DND-41 (cell line): Measurements from ENCODE around the gene PARM1.

Experiments used
- ATAC-seq: fragments of 200-7000 bp; cut with Tn5 transposase; 3 replicates; pipeline ENCODE4 v1.9.1; 2021; ENCODE audit warnings: low read depth; ENCODE audit not compliant: insufficient read depth
- DNase-seq: peaks from one replicate; pipeline ENCODE4 v3.0.0-alpha.2; 2020
- H2AFZ ChIP-seq: 2 replicates; pipeline ENCODE4 v1.6.0; 2012; ENCODE audit warnings: low read depth, low read length
- H3K27ac ChIP-seq: 2 replicates; pipeline ENCODE4 v1.5.1; 2012; ENCODE audit warnings: low read length, inconsistent platforms
- H3K27me3 ChIP-seq: fragments of 200-600 bp; sonication (generic); 2 replicates; pipeline ENCODE4 v1.6.0; 2012; ENCODE audit warnings: low read length, mild to moderate bottlenecking, inconsistent platforms; ENCODE audit not compliant: insufficient read depth, poor library complexity
- H3K36me3 ChIP-seq: 2 replicates; pipeline ENCODE4 v1.5.1; 2012; ENCODE audit warnings: low read length, inconsistent platforms; ENCODE audit not compliant: insufficient read depth
- H3K4me1 ChIP-seq: 2 replicates; pipeline ENCODE4 v1.5.1; 2012; ENCODE audit warnings: mild to moderate bottlenecking, low read length; ENCODE audit not compliant: insufficient read depth
- H3K4me2 ChIP-seq: 2 replicates; pipeline ENCODE4 v1.6.0; 2012; ENCODE audit warnings: mild to moderate bottlenecking, moderate library complexity, low read length, inconsistent platforms; ENCODE audit not compliant: insufficient read depth
- H3K4me3 ChIP-seq, 2 experiments: fragments of 200-600 bp in 1 of 2; shearing (Covaris generic) in 1 of 2; 2 replicates each; pipeline ENCODE4 v1.5.1; 2012 to 2016; ENCODE audit warnings: inconsistent platforms in 2 of 2, low read length in 2 of 2, mild to moderate bottlenecking in 2 of 2, low read depth in 1 of 2, moderate library complexity in 1 of 2
- H3K79me2 ChIP-seq: 2 replicates; pipeline ENCODE4 v1.6.0; 2012; ENCODE audit warnings: low read length, inconsistent platforms; ENCODE audit not compliant: insufficient read depth
- H3K9ac ChIP-seq: 2 replicates; pipeline ENCODE4 v1.6.0; 2012; ENCODE audit warnings: low read depth, mild to moderate bottlenecking, inconsistent platforms, low read length, moderate library complexity
- H3K9me3 ChIP-seq: 2 replicates; pipeline ENCODE4 v1.5.1; 2012; ENCODE audit warnings: low read length, moderate library complexity, mild to moderate bottlenecking, inconsistent platforms; ENCODE audit not compliant: insufficient read depth, severe bottlenecking
- H4K20me1 ChIP-seq: 2 replicates; pipeline ENCODE4 v1.6.0; 2012; ENCODE audit warnings: low read length; ENCODE audit not compliant: insufficient read depth
- EZH2 ChIP-seq: IDR thresholded peaks from 3 replicates; pipeline ENCODE4 v1.6.1; 2012; ENCODE audit warnings: borderline replicate concordance, low read depth, mild to moderate bottlenecking, moderate library complexity, low read length, inconsistent platforms; ENCODE audit not compliant: severe bottlenecking
- TF ChIP-seq, protein P1 (sequence below): IDR thresholded peaks from 2 replicates; pipeline ENCODE4 v1.5.1; 2012; ENCODE audit warnings: borderline replicate concordance, low read length, moderate library complexity, mild to moderate bottlenecking; ENCODE audit not compliant: poor library complexity, severe bottlenecking; ENCODE audit errors: extremely low read depth

PARM1 gene

DNA sequence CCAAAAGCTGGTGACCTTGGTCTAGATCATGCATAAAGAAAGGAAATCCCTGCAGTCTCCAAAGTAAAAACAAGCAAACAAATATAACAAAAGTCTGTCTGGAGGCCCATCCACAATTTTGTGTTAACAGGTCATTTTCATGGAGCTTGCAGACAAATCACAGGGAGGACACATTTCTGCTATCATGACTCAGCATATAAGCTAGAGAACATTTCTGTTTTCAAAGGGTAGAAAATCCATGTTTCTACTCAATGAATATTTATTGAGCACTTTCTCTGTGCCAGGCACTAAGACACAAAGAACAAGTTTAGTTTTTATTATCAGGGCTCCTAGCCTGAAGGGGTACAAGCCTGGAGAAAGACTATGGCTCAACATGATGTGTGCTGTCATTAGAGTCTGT, 71.1 kb downstream of the PARM1 start:
- H3K27ac ChIP-seq, result no peak overlapping the region
- ATAC-seq, result no peak
- H3K79me2 ChIP-seq, result no peaks in the 10 kb centered on the region
- H3K27me3 ChIP-seq, result no peaks in the 10 kb centered on the region
- no peaks in the 10 kb centered on the region for H3K36me3 ChIP-seq
- peaks cover 10% of the 10 kb centered on the region for H3K9me3 ChIP-seq
- no peak for DNase-seq
- TF ChIP-seq, protein P1, sequence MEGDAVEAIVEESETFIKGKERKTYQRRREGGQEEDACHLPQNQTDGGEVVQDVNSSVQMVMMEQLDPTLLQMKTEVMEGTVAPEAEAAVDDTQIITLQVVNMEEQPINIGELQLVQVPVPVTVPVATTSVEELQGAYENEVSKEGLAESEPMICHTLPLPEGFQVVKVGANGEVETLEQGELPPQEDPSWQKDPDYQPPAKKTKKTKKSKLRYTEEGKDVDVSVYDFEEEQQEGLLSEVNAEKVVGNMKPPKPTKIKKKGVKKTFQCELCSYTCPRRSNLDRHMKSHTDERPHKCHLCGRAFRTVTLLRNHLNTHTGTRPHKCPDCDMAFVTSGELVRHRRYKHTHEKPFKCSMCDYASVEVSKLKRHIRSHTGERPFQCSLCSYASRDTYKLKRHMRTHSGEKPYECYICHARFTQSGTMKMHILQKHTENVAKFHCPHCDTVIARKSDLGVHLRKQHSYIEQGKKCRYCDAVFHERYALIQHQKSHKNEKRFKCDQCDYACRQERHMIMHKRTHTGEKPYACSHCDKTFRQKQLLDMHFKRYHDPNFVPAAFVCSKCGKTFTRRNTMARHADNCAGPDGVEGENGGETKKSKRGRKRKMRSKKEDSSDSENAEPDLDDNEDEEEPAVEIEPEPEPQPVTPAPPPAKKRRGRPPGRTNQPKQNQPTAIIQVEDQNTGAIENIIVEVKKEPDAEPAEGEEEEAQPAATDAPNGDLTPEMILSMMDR, result no peak
- no peak for TF ChIP-seq EZH2
- H4K20me1 ChIP-seq, result no peaks in the 10 kb centered on the region
- no peak overlapping the region for H3K4me2 ChIP-seq
- no peak overlapping the region for H3K4me3 ChIP-seq
- H3K4me1 ChIP-seq, result no peaks in the 10 kb centered on the region
- no peak overlapping the region for H2AFZ ChIP-seq
- H3K9ac ChIP-seq, result no peak overlapping the region

DNA sequence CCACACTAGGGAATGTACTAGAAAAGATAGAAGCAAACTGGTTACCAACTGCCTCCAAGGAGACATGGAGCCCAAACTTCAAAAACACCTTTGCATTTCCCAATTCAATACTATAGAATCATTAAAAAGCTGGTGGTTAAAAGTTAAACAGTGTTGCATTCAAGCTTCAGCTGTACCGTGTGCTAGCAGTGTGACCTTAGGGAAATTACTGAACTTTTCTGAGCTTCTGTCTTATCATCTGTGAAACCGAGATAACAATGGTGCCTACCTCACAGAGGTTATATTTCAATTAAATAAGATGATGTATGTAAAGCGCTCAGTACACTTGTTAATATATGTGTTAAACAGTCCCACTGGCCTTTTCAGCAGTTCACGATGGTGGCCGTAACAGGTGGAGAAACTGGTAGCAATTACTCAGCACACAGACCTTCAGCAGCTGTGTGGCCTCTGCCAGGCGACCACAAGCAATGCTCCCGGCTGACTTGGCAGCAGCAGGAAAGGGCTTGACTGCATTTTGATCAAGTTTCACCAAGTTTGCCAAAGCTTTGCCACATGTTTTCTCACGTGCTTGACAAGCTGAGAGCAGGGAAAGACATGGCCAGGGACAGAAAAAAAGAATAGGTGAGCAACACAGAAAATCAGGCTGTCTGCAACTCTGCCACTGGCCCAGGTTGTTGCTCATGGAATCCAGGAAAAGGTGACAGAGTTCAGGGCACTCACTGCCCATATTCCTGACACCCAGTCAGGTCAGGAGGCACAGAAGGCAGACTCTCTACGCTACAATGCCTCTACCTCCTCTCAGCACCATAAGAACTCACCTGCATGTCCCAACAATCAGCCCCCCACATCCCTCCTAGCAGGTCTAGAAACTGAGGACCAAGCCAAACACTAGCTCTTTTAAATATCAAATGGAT, 72.1 kb downstream of the PARM1 start:
- ATAC-seq (no peak), DNase-seq (no peak)
- Histone ChIP-seq H3K27ac (no peak overlapping the region), H3K27me3 (no peaks in the 10 kb centered on the region), H3K9me3 (peaks cover 13% of the 10 kb centered on the region), H3K4me1 (no peaks in the 10 kb centered on the region), H3K79me2 (no peaks in the 10 kb centered on the region), H3K9ac (no peak overlapping the region), H3K4me2 (no peak overlapping the region), H3K36me3 (no peaks in the 10 kb centered on the region), H2AFZ (no peak overlapping the region), H4K20me1 (no peaks in the 10 kb centered on the region), H3K4me3 (no peak overlapping the region)
- no peak for TF ChIP-seq EZH2
- TF ChIP-seq, protein P1, result no peak

DNA sequence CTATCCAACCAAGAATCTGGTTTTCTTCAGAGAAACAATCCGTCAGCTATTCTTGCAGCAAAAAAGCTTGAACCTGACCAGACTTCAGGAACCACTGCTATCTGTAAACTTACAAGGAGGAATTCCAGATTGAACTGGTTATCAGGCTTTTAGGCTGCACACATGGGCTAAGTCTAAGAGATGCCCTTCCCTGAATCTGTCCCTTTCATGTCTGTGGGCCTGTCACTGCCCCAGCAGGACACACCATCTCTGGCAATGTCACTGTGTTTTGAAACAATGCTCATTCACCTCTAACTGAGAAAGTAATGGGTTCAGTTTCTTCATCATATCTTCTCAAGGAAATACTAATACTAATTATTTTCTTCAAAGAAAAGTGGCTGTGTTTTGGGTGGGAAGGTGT, 72.8 kb downstream of the PARM1 start:
- H3K79me2 ChIP-seq, result no peaks in the 10 kb centered on the region
- no peak overlapping the region for H3K4me3 ChIP-seq
- H4K20me1 ChIP-seq, result no peaks in the 10 kb centered on the region
- no peaks in the 10 kb centered on the region for H3K27me3 ChIP-seq
- H3K27ac ChIP-seq, result no peak overlapping the region
- peaks cover 13% of the 10 kb centered on the region for H3K9me3 ChIP-seq
- no peaks in the 10 kb centered on the region for H3K36me3 ChIP-seq
- H3K4me1 ChIP-seq, result no peaks in the 10 kb centered on the region
- ATAC-seq (no peak), DNase-seq (no peak)
- no peak overlapping the region for H2AFZ ChIP-seq
- H3K9ac ChIP-seq, result no peak overlapping the region
- TF ChIP-seq, protein P1, result no peak
- TF ChIP-seq EZH2, result no peak
- H3K4me2 ChIP-seq, result no peak overlapping the region
